Tibial nerve (tissue), 4 donors: ENCODE measurements around the gene CIB4. TPM values are rescaled to one million over a fixed set of nuclear protein-coding genes. Genes with fewer than 3 reads are reported as not detected.

ENCODE experiments used
- DNase-seq, 2 donors: peaks; one replicate each; pipeline ENCODE4 v3.0.0-alpha.2; 2019; ENCODE audit warnings: low spot score in 2 of 2
- H3K27ac ChIP-seq, 4 donors: fragments of 200-600 bp; sonication (generic) in 3 of 4; one replicate each; pipeline ENCODE4 v1.5.1; 2017 to 2019; ENCODE audit warnings: mild to moderate bottlenecking in 1 of 4
- H3K27me3 ChIP-seq, 2 donors: fragments of 200-600 bp; sonication (generic) in 1 of 2; one replicate each; pipeline versions ENCODE4 v1.5.1 to v1.6.0; 2017 to 2019
- H3K36me3 ChIP-seq, 3 donors: fragments of 200-600 bp; sonication (generic); one replicate each; pipeline ENCODE4 v1.5.1; 2018 to 2019
- H3K4me1 ChIP-seq, 4 donors: fragments of 200-600 bp; sonication (generic) in 3 of 4; one replicate each; pipeline ENCODE4 v1.5.1; 2017 to 2019
- H3K4me3 ChIP-seq, 4 donors: fragments of 200-600 bp; sonication (generic) in 3 of 4; one replicate each; pipeline ENCODE4 v1.5.1; 2017 to 2019; ENCODE audit warnings: mild to moderate bottlenecking in 1 of 4, moderate library complexity in 1 of 4
- H3K9me3 ChIP-seq, 4 donors: fragments of 200-600 bp; sonication (generic) in 3 of 4; one replicate each; pipeline ENCODE4 v1.5.1; 2017 to 2019
- EP300 ChIP-seq, 2 donors: sonication (generic); formaldehyde crosslinking; IDR thresholded peaks; one replicate each; pipeline ENCODE4 v1.6.1; 2017; ENCODE audit warnings: antibody characterized with exemption in 2 of 2, mild to moderate bottlenecking in 1 of 2
- POLR2A ChIP-seq, 2 donors: fragments of 450-650 bp; IDR thresholded peaks; one replicate each; pipeline ENCODE4 v1.6.1; 2017; ENCODE audit warnings: antibody characterized with exemption in 2 of 2, mild to moderate bottlenecking in 2 of 2, moderate library complexity in 2 of 2
- WGBS, 2 donors: methylation state at CpG; one replicate each; pipeline ENCODE4 v1.1.5; 2018; 5-methylcytosine and 5-hydroxymethylcytosine counted together
- small RNA-seq: library from RNA; depleted of rRNA; stranded (forward); fragments of <200 nt; gene quantifications from one replicate; pipeline ENCODE3, GENCODE V24; 2016
- total RNA-seq, 4 donors: library from RNA; depleted of rRNA; stranded (reverse); fragments of >200 nt; gene quantifications; one replicate each; pipeline ENCODE4 v1.1.0, GENCODE V29; 2016
- TF ChIP-seq, protein P1 (sequence below), 5 experiments: fragments of 200-600 bp in 3 of 5; fragments of 450-650 bp in 2 of 5; sonication (generic) in 3 of 5; IDR thresholded peaks; one replicate each; pipeline ENCODE4 v1.5.1; 2016 to 2019; ENCODE audit warnings: antibody characterized with exemption in 5 of 5, mild to moderate bottlenecking in 3 of 5, moderate library complexity in 2 of 5

CIB4 gene
- total RNA-seq, 4 donors from 2014 or later = not detected

DNA sequence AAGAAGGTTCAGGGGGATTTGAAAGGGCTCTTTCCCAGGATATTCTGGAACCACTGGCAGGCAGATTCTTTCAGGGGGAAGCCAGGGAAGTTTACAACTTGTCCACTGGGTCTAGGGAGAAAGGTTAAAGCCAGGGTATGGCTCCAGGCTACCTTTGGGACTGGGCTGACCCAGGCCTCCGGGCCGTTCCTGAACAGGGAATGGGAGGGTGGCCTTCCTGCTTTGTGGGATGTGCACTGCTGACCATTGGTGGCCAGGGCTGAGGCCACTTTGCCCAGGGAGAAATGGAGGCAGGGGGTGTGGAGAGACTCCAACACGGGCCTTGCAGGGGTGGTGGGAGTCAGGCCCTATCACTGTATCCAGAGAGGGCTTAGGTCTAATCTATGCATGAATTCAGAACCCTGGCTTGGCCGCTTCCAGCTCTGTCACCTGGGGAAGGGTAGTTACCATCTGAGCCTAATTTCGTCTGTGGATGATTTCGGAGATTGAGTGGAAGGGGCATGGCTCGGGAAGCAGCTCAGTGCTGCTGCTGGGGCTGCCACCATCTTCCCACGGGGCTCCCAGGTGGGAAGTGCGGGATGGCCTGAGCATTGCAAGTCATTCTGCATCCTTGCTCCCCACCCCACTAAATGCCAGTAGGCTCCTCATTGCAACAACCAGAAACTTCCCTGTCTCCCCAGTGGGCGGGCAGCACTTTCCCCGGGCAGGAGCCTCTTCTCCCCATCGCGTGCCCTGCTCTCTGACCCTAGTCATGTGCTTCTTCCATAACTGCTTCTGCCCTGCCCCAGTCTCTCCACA, 106.1 kb downstream of the CIB4 start:
- 83 to 90% methylated on average over 13 of the region's 13 CpGs for WGBS, 2 donors

GRCh38 chr2:26534098-26534864, 106.9 kb downstream of the CIB4 start:
- H3K4me3 ChIP-seq = no peak overlapping the region
- H3K9me3 ChIP-seq = no peaks in the 10 kb centered on the region
- H3K27ac ChIP-seq = no peak overlapping the region
- WGBS, 2 donors = 78 to 80% methylated on average over 4 of the region's 4 CpGs
- H3K36me3 ChIP-seq = no peaks in the 10 kb centered on the region
- H3K4me1 ChIP-seq = no peaks in the 10 kb centered on the region
- TF ChIP-seq POLR2A (IDR thresholded peaks at IDR 0.05) (no peak), EP300 (IDR thresholded peaks at IDR 0.05) (no peak)
- TF ChIP-seq, protein P1, sequence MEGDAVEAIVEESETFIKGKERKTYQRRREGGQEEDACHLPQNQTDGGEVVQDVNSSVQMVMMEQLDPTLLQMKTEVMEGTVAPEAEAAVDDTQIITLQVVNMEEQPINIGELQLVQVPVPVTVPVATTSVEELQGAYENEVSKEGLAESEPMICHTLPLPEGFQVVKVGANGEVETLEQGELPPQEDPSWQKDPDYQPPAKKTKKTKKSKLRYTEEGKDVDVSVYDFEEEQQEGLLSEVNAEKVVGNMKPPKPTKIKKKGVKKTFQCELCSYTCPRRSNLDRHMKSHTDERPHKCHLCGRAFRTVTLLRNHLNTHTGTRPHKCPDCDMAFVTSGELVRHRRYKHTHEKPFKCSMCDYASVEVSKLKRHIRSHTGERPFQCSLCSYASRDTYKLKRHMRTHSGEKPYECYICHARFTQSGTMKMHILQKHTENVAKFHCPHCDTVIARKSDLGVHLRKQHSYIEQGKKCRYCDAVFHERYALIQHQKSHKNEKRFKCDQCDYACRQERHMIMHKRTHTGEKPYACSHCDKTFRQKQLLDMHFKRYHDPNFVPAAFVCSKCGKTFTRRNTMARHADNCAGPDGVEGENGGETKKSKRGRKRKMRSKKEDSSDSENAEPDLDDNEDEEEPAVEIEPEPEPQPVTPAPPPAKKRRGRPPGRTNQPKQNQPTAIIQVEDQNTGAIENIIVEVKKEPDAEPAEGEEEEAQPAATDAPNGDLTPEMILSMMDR (IDR thresholded peaks at IDR 0.05) = no peak
- DNase-seq = no peak
- peaks cover 0 to 2% of the 10 kb centered on the region in 2 donors for H3K27me3 ChIP-seq

More for the DNA sequence above, 106.1 kb downstream of the CIB4 start:
- H3K36me3 ChIP-seq = no peaks in the 10 kb centered on the region
- TF ChIP-seq, protein P1 (IDR thresholded peaks at IDR 0.05) = no peak
- no peak for TF ChIP-seq POLR2A (IDR thresholded peaks at IDR 0.05)
- no peak for TF ChIP-seq EP300 (IDR thresholded peaks at IDR 0.05)
- H3K4me3 ChIP-seq = no peak overlapping the region
- no peak overlapping the region for H3K27ac ChIP-seq
- H3K4me1 ChIP-seq = no peaks in the 10 kb centered on the region
- no peak for DNase-seq
- H3K27me3 ChIP-seq = peaks cover 0 to 2% of the 10 kb centered on the region in 2 donors
- H3K9me3 ChIP-seq = no peaks in the 10 kb centered on the region

DNA sequence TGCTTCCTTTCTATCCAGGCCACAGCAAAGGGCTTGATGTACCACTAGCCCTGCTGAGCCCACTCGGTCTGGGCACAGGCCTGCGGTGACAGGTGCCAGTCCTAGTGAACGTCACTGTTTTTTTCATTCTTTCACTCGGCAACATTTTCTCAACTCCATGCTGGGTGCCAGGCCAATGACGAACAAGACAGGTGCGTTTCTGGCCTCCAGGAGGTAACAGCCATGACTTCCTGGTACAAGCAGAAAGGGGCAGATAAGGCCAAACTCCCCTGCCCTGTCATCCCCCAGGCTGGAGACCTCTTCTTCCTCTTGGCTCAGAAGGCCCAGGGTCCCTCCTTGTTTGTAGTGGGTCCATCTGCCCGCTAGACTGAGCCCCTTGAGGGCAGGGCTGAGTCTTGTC, 107.5 kb downstream of the CIB4 start:
- no peaks in the 10 kb centered on the region for H3K36me3 ChIP-seq
- H3K27me3 ChIP-seq = peaks cover 0 to 2% of the 10 kb centered on the region in 2 donors
- no peak for DNase-seq
- no peak for TF ChIP-seq EP300 (IDR thresholded peaks at IDR 0.05)
- TF ChIP-seq, protein P1 (IDR thresholded peaks at IDR 0.05) = no peak
- no peak for TF ChIP-seq POLR2A (IDR thresholded peaks at IDR 0.05)
- H3K27ac ChIP-seq = no peak overlapping the region
- H3K4me3 ChIP-seq = no peak overlapping the region
- no peaks in the 10 kb centered on the region for H3K4me1 ChIP-seq
- 90 to 94% methylated on average over 7 of the region's 7 CpGs for WGBS, 2 donors
- H3K9me3 ChIP-seq = no peaks in the 10 kb centered on the region

DNA sequence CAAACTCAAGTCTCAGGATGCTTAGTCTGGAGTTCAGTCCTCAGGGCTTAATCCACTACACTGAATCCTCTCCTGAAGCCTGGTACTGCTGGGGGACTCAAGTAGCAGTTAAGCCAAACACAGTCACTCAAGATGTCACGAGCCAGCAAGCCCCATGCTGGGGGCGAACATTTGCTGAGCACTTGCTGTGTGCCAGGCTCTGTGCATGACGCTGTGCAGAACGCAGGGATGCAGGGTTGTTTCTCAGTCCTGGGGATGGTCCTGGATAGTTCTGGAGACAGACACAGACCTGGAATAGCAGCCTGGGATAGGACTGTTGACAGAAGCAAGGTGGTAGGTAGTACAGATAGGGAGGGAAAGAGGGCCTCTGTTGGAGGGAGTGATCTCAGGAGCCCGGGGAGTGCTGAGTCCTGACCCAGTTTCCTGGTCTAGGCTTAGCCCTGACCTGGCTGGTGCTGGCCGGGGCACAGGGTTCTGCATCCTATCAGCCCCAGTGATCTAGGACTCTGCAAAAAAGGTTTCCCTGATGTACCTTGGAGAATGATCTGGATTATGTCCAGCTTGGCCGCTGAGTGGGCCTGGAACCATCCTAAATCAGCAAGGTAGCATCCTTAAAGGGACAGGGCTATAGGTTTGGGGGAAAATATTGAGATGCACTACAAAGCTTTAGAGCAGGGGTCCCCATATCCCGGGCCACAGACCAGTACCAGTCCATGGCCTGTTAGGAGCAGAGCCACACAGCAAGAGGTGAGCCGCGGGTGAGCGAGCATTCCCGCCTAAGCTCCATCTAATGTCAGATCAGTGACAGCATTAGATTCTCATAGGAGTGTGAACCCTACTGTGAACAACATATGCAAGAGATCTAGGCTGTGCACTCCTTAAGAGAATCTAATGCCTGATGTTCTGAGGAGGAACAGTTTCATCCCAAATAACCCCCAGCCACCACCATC, 108.6 kb downstream of the CIB4 start:
- Histone ChIP-seq H3K27ac (no peak overlapping the region), H3K36me3 (no peaks in the 10 kb centered on the region), H3K4me3 (no peak overlapping the region), H3K9me3 (no peaks in the 10 kb centered on the region), H3K27me3 (peaks cover 0 to 2% of the 10 kb centered on the region in 2 donors), H3K4me1 (no peaks in the 10 kb centered on the region)
- TF ChIP-seq POLR2A (IDR thresholded peaks at IDR 0.05) (no peak), EP300 (IDR thresholded peaks at IDR 0.05) (no peak)
- TF ChIP-seq, protein P1 (IDR thresholded peaks at IDR 0.05) = no peak
- DNase-seq = no peak
- 81 to 91% methylated on average over 12 of the region's 12 CpGs for WGBS, 2 donors

Small RNAs within 50 kb of the gene (small RNA-seq; reads per million reads assigned to genes)
- gene AC015977.1 = not detected

Other genes with a start within 250 kb of the CIB4 start
- gene DRC1, start 239.4 kb downstream of the CIB4 start, total RNA-seq = 1 to 10 TPM in 2 of 4 donors, under 1 TPM in 2; 0.22 to 5.7 (median 1.7) TPM
- gene OTOF, start 163.2 kb downstream of the CIB4 start, total RNA-seq = under 1 TPM in 3 of 4 donors, not detected in 1; under 0.01 to 0.30 (median 0.22) TPM
- gene KCNK3, start 51.4 kb upstream of the CIB4 start, total RNA-seq = 1 to 10 TPM in 3 of 4 donors, under 1 TPM in 1; 0.84 to 6.9 (median 1.7) TPM
- gene SLC35F6, start 122.9 kb upstream of the CIB4 start, total RNA-seq = 10 to 100 TPM; 30.1 to 51.6 (median 43.3) TPM
- 1 to 10 TPM in 2 of 4 donors, not detected in 2; 3.3 to 3.5 TPM for gene CENPA, start 144.7 kb upstream of the CIB4 start, total RNA-seq
- not detected for gene DPYSL5, start 206.8 kb upstream of the CIB4 start, total RNA-seq